GM23338 (cell line): ENCODE data around the gene GALNT15. TPM values are rescaled to one million over a fixed set of nuclear protein-coding genes. Genes with fewer than 3 reads are reported as not detected.

Source experiments
- ATAC-seq: fragments of 200-7000 bp; cut with Tn5 transposase; 3 replicates; pipeline ENCODE4 v1.9.1; 2020
- DNase-seq: peaks from one replicate; pipeline ENCODE4 v3.0.0-alpha.2; 2015; ENCODE audit warnings: low spot score
- H2AFZ ChIP-seq: fragments of 200-600 bp; sonication (generic); 2 replicates; pipeline ENCODE4 v1.8.0; 2016; ENCODE audit warnings: antibody characterized with exemption, mild to moderate bottlenecking, moderate library complexity
- H3F3A ChIP-seq: fragments of 200-600 bp; sonication (generic); replicated peaks from 2 replicates; pipeline ENCODE4 v1.8.0; 2017; ENCODE audit warnings: antibody characterized with exemption, mixed run types, low read depth
- H3K27ac ChIP-seq: fragments of 200-600 bp; sonication (generic); 2 replicates; pipeline ENCODE4 v1.6.1; 2016; ENCODE audit warnings: low read depth
- H3K27me3 ChIP-seq: fragments of 200-600 bp; sonication (generic); 2 replicates; pipeline ENCODE4 v1.8.0; 2016; ENCODE audit warnings: mild to moderate bottlenecking, mixed run types, moderate library complexity; ENCODE audit not compliant: insufficient read depth
- H3K36me3 ChIP-seq: fragments of 200-600 bp; sonication (generic); 2 replicates; pipeline ENCODE4 v1.8.0; 2016; ENCODE audit warnings: mild to moderate bottlenecking; ENCODE audit not compliant: insufficient read depth
- H3K4me1 ChIP-seq: fragments of 200-600 bp; sonication (generic); 2 replicates; pipeline ENCODE4 v1.8.0; 2016; ENCODE audit warnings: mild to moderate bottlenecking, moderate library complexity; ENCODE audit not compliant: insufficient read depth
- H3K4me2 ChIP-seq: fragments of 200-600 bp; sonication (generic); 2 replicates; pipeline ENCODE4 v1.7.1; 2017; ENCODE audit warnings: mixed run types
- H3K4me3 ChIP-seq: fragments of 200-600 bp; sonication (generic); 2 replicates; pipeline ENCODE4 v1.6.1; 2016; ENCODE audit warnings: mixed run types
- H3K79me2 ChIP-seq: fragments of 200-600 bp; sonication (generic); replicated peaks from 2 replicates; pipeline ENCODE4 v1.8.0; 2017; ENCODE audit warnings: mild to moderate bottlenecking; ENCODE audit not compliant: insufficient read depth
- H3K9me2 ChIP-seq: fragments of 200-600 bp; sonication (generic); 2 replicates; pipeline ENCODE4 v1.8.0; 2017; ENCODE audit not compliant: insufficient read depth
- H4K20me1 ChIP-seq: fragments of 200-600 bp; sonication (generic); replicated peaks from 2 replicates; pipeline ENCODE4 v1.8.0; 2017; ENCODE audit warnings: mild to moderate bottlenecking; ENCODE audit not compliant: insufficient read depth
- H3K27ac Mint-ChIP-seq: 2 replicates; pipeline ENCODE4 v1.8.0; 2020; ENCODE audit warnings: inconsistent platforms, mild to moderate bottlenecking, moderate library complexity, mixed read lengths
- H3K27me3 Mint-ChIP-seq: 3 replicates; pipeline ENCODE4 v1.8.0; 2022; ENCODE audit warnings: low read depth, mild to moderate bottlenecking, moderate library complexity, mixed read lengths, inconsistent platforms; ENCODE audit not compliant: insufficient read depth, poor library complexity
- H3K36me3 Mint-ChIP-seq: 3 replicates; pipeline ENCODE4 v1.8.0; 2021; ENCODE audit warnings: low read depth, mild to moderate bottlenecking, inconsistent platforms, moderate library complexity, mixed read lengths
- H3K4me1 Mint-ChIP-seq: 3 replicates; pipeline ENCODE4 v1.8.0; 2020; ENCODE audit warnings: mild to moderate bottlenecking, inconsistent platforms, mixed read lengths
- H3K4me3 Mint-ChIP-seq: 3 replicates; pipeline ENCODE4 v1.8.0; 2021; ENCODE audit warnings: moderate library complexity, mild to moderate bottlenecking, inconsistent platforms, mixed read lengths
- H3K9me3 Mint-ChIP-seq: 3 replicates; pipeline ENCODE4 v1.8.0; 2020; ENCODE audit warnings: moderate library complexity, mild to moderate bottlenecking, inconsistent platforms, mixed read lengths
- CREB1 ChIP-seq: fragments of 250-450 bp; sonication (Bioruptor Pico); IDR thresholded peaks from 2 replicates; pipeline ENCODE4 v1.5.0; 2020; ENCODE audit warnings: low read depth, mild to moderate bottlenecking, moderate library complexity
- ETS1 ChIP-seq: IDR thresholded peaks from 2 replicates; pipeline ENCODE4 v1.6.1; 2016; ENCODE audit warnings: antibody characterized with exemption
- NANOG ChIP-seq: IDR thresholded peaks from 2 replicates; pipeline ENCODE4 v1.6.1; 2016; ENCODE audit warnings: antibody characterized with exemption, borderline replicate concordance
- POLR2AphosphoS5 ChIP-seq: IDR thresholded peaks from 2 replicates; pipeline ENCODE4 v1.6.1; 2016; ENCODE audit warnings: antibody characterized with exemption, low read depth
- REST ChIP-seq: IDR thresholded peaks from one replicate; pipeline ENCODE4 v1.6.1; 2018; ENCODE audit warnings: antibody characterized with exemption; ENCODE audit not compliant: unreplicated experiment
- STAT1 ChIP-seq: IDR thresholded peaks from one replicate; pipeline ENCODE4 v1.6.1; 2016; ENCODE audit warnings: antibody characterized with exemption; ENCODE audit not compliant: unreplicated experiment
- ZNF114 ChIP-seq: fragments of 250-450 bp; sonication (Bioruptor Pico); IDR thresholded peaks from 2 replicates; pipeline ENCODE4 v1.5.0; 2020; ENCODE audit warnings: mild to moderate bottlenecking, moderate library complexity
- ZNF331 ChIP-seq: fragments of 250-450 bp; sonication (Bioruptor Pico); IDR thresholded peaks from 2 replicates; pipeline ENCODE4 v1.5.0; 2020; ENCODE audit warnings: low read depth, mild to moderate bottlenecking, moderate library complexity
- ZNF462 ChIP-seq: fragments of 250-450 bp; sonication (Bioruptor Pico); IDR thresholded peaks from 2 replicates; pipeline ENCODE4 v1.5.0; 2020; ENCODE audit warnings: mild to moderate bottlenecking, moderate library complexity
- polyA plus RNA-seq: library from polyadenylated mRNA; unstranded; fragments of >200 nt; fragmentation: Nextera tagmentation; extraction: Ambion mirVana; gene quantifications from 2 replicates; pipeline ENCODE4 v1.2.1, GENCODE V29; 2016
- total RNA-seq: library from RNA; depleted of rRNA; stranded (reverse); fragments of >200 nt; shearing (Covaris generic); gene quantifications from 2 replicates; pipeline ENCODE4 v1.2.3, GENCODE V29; 2014
- TF ChIP-seq, protein P1 (sequence below), 2 experiments: fragments of 200-600 bp in 1 of 2; sonication (generic) in 1 of 2; conservative IDR thresholded peaks; 2 replicates each; pipeline versions ENCODE4 v1.5.1 to v1.6.1; 2016 to 2017; ENCODE audit warnings: antibody characterized with exemption in 2 of 2, low read depth in 2 of 2, mild to moderate bottlenecking in 2 of 2, moderate library complexity in 1 of 2

GALNT15 gene
- total and polyA plus RNA-seq, 2 experiments from 2014 or later, result 0.06 to 0.35 TPM

DNA sequence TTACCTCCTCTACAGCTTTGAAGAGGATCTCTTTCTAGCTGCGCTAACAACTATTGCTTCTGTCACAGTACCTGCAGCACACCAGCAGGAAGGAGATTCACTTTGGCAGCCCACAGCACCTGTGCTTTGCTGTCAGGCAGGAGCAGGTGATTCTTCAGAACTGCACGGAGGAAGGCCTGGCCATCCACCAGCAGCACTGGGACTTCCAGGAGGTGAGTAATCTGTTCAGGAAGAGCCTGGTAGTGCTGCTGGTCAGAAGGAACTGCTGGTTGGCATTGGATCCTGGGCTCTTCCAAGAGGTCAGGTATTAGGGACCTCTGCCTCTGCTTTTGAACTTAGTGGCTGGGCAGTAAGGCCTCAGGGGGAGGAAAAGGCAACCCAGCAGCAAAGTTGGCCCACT lies 48.1 kb downstream of the GALNT15 start (continued):
- TF ChIP-seq CREB1 (CRISPR knock-in tag) (no peak), ZNF114 (no peak)
- TF ChIP-seq, protein P1, sequence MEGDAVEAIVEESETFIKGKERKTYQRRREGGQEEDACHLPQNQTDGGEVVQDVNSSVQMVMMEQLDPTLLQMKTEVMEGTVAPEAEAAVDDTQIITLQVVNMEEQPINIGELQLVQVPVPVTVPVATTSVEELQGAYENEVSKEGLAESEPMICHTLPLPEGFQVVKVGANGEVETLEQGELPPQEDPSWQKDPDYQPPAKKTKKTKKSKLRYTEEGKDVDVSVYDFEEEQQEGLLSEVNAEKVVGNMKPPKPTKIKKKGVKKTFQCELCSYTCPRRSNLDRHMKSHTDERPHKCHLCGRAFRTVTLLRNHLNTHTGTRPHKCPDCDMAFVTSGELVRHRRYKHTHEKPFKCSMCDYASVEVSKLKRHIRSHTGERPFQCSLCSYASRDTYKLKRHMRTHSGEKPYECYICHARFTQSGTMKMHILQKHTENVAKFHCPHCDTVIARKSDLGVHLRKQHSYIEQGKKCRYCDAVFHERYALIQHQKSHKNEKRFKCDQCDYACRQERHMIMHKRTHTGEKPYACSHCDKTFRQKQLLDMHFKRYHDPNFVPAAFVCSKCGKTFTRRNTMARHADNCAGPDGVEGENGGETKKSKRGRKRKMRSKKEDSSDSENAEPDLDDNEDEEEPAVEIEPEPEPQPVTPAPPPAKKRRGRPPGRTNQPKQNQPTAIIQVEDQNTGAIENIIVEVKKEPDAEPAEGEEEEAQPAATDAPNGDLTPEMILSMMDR (conservative IDR thresholded peaks at IDR 0.05; ENCODE audit: low read depth in 2 of 2), result no peak

GRCh38 chr3:16224325-16224724 lies 49.8 kb downstream of the GALNT15 start:
- Mint-ChIP-seq H3K36me3 (no peaks in the 10 kb centered on the region), H3K4me1 (no peaks in the 10 kb centered on the region; the same call in 2 of the 3 replicates), H3K27me3 (no peaks in the 10 kb centered on the region), H3K27ac (no peak overlapping the region), H3K9me3 (no peaks in the 10 kb centered on the region; the same call in 2 of the 3 replicates), H3K4me3 (no peak overlapping the region)
- H3K79me2 ChIP-seq, result no peaks in the 10 kb centered on the region
- H2AFZ ChIP-seq, result no peak overlapping the region
- H3K4me1 ChIP-seq, result no peaks in the 10 kb centered on the region
- H3K4me3 ChIP-seq, result no peak overlapping the region
- DNase-seq (no peak), ATAC-seq (no peak)
- H3F3A ChIP-seq, result no peaks in the 10 kb centered on the region
- H3K27ac ChIP-seq, result no peak overlapping the region
- no peaks in the 10 kb centered on the region for H3K36me3 ChIP-seq
- H3K4me2 ChIP-seq, result no peak overlapping the region
- no peaks in the 10 kb centered on the region for H3K9me2 ChIP-seq
- H4K20me1 ChIP-seq, result no peaks in the 10 kb centered on the region
- no peaks in the 10 kb centered on the region for H3K27me3 ChIP-seq
- no peak for TF ChIP-seq ETS1
- no peak for TF ChIP-seq ZNF331 (CRISPR knock-in tag)
- no peak for TF ChIP-seq POLR2AphosphoS5
- no peak for TF ChIP-seq ZNF114
- no peak for TF ChIP-seq NANOG
- TF ChIP-seq REST, result no peak
- TF ChIP-seq ZNF462 (CRISPR knock-in tag), result no peak
- no peak for TF ChIP-seq STAT1
- TF ChIP-seq, protein P1 (conservative IDR thresholded peaks at IDR 0.05; ENCODE audit: low read depth in 2 of 2), result no peak
